GM19099 (cell line): ENCODE measurements around the gene FAM193B.

ENCODE experiments used
- POLR2A ChIP-seq: IDR thresholded peaks from 3 replicates; pipeline ENCODE4 v1.6.1; 2011; ENCODE audit warnings: low read depth; ENCODE audit not compliant: insufficient read length; ENCODE audit errors: extremely low read depth

The FAM193B gene

DNA sequence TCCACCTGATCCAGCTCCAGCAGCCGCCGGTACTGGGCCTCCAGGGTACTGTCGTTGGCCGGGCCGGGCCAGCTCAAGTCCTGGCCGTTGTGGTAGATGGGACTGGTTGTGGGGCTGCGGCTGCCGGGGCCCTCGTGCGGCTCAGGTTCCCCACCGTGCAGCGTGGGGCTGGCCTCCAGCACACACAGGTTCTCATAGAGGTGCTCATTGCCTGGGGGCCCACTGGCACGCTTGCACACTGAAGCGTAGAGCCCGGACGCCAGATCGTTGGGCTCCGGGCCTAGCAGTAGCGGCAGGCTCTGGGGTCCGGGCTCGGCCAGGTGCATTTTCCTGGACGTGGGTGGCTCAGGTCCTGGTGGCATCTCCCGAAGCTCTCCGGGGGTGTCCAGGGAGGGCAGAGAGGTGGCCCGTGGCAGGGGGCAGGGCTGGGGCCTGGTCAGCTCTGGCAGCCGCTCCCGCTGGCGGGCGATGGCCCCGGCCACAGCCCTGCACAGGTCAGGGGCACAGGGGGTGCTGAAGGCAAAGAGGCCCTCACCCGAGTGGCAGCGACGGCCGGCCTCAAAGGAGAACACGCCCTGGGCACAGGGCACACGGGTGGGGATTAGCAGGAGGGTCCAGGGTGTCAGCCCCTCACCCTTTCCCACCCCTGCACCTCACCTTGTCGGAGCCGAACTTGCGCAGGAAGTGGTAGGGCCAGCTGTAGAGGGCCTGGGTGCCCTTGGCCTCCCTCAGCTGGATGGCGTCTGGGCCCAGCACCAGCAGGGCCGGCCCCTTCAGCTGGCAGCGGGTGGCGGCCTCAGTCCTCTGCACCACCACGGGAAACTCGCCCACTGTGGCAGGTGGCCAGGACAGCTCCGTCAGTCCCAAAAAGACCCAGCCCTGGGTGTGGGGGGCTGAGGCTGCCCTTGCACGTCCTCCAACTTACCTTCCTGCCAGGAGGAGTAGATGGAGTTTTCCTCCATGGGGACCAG is 50.0 kb downstream of the FAM193B start:
- no peak for TF ChIP-seq POLR2A

DNA sequence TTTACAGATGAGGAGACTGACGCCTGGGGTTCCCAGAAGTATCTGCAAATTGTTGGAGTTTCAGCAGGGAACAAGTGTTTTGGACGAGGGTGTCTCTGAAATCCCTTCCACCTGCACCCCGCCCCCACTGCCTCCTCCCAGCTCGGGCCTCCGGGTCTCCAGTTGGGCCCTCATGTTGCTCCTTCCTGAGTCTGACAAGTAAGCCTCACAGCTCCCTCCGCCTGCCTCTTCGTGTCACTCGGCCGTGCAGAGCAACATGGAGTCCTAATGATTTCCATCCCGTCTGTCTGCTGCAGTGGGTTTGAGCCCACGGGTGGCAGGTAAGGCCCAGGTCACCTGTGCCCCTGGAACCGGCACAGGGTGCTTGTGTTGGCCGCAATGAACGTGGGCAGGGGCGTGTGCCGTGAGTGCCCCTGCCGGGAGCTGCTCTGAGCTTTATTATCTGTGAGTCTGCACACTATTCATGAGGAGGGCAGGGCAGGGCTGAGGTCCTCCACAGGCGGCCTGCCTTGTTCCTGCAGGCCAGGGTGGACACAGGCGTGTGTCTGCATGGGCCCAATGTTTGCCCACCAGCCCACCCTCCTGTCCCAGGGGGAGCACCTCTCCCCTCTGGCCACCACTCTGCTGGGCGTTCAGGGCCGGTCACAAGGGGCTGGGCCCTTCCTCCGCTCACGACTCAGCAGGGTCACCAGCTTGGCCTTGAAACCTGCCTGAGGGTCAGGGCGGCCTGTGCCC is 50.8 kb downstream of the FAM193B start:
- no peak for TF ChIP-seq POLR2A

DNA sequence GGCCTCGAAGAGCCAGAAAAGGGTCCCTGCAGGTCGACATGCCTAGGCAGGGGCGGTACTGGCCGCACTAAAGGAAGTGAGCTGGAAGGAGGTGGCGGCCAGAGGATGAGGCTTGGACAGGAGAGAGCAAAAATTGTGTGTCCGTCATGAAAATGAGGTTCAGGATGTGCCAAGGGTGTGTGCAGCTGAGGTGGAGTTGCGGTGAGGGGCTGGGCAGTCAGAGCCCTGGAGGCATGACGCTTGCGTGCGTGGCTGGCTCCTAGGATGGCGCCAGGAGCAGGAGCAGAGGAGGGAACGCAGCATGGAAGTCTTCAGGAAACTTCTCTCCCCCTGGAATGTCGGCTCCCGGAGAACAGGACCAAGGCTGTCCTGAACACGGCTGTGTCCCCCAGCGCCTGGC is 51.5 kb downstream of the FAM193B start:
- no peak for TF ChIP-seq POLR2A

DNA sequence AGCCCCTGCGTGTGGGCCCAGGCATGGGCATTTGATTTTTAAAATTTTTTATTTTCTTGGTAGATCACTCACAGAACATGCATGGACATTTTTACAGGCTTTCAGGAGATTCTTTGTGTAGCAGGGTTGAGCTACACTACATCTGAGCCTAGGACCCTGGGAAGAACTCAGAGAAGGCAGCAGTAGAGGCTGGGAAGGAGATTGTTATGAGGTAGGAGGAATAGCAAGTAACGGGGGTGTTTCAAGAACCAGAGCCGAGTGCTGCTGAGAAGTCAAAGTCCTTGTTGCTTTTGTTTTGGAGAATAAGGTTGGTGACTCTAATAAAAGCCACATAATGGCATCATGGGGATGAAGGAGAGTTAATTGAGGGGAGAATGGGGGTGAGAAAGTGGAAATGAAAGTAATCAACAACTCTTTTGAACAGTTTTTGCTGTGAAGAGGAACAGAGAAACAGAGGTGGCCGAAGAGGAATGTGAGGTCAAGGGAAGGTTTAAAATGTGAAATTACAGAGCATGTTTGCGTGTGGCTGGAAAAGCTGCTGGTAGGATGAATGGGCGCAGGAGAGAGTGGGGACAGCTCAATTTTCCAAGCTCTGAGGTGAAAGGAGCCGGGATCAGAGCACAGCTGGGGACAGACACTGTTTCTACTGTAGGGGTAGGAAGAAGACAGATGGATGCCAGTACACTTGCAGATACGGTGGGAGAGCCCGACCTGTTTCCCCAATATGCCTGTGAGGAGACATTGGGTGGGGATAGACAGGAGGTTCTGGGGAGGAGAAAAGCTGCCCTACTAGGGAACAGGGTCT is 52.3 kb downstream of the FAM193B start:
- TF ChIP-seq POLR2A: peak; percentile 12

DNA sequence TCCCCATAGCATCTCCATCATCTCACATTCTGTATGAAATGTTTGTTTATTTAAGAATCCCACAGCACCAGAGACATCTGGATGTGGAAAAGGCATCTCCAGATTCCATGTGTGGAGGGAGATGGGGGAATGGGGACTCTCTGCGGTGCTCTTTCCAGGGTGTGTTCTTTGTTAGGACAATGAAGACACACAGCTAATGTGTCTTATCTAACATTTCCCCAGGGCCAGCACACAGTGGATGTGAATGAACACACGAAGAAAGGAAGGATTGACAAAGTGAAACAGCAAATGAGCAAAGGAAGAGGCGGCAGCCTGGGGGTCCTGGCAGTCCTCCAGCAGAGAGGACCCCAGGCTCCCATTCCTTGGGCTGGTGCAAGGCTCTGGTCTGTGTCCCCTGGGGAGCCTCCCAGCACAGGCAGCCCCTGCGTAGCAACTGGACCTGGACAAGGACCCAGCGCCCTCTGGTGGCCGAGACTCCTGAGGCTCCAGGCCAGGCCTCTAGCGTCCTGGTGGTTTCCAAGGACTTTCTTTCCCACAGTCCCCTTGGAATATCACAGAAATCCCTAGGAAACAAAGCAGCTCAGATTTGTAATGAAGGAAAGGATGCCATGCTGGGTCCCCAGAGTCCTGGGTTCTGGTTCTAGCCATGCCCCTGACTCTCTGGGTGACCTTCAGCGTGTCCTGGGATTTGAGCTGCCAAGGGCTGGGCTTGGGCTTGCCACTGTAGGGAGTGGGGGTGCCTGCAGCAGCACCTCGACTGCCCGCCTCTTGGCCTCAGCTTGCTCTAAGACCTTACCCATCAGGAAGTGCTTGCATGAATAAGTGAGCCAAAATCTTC is 53.5 kb downstream of the FAM193B start:
- no peak for TF ChIP-seq POLR2A

DNA sequence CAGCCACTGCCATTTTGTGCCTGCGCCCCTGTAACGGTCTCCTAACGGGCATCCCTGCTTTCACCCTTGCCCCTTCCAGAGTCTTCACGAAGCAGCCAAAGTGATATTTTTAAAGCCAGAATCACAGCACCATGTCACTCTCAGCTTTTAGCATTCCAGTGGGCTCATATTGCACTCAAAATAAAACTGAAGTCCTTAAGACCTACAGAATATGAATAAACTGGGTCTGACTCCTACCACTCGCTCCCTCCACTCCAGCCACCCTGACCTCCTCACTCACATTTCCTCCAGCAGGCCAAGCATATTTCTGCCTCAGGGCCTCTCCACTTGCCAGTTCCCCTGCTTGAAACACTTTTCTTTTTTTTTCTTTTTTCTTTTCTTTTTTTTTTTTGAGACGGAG is 54.5 kb downstream of the FAM193B start:
- TF ChIP-seq POLR2A: no peak

DNA sequence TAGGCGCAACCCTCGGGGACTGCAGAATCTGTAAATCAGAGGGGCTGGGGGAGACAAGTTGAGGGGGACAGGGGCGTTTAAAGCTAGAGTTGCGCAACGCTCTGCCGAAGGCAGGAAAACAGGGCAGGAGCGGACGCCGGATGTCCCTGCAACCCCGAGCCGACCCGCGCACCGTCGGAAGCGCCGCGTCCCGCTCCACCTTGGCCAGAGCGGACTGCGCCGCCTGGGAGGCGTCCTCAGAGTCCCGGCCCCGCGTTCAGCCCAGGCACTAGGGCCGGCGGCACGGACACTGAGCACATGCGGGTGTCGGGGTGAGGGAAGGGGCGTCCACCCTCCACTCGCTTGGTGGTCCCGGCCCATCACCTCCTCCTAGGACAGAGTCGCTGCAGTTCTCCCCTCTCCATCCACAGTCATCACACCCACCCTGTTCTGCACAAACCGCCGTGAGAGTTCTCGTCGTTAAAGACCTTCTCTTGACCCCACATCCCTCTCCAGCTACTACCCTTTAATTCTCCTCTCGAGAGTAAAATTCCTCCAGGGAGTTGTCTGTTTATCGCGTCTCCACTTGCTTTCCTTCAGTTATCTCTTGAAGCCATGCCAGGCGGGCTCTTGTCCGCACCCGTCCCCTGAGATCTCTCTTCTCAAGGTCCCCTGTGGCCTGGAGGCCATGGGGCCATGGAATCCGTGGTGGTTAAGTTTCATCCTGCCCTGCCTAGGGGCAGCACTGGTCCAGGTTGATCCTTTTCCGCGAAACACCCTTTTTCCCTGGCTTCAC is 56.2 kb downstream of the FAM193B start:
- TF ChIP-seq POLR2A: no peak

DNA sequence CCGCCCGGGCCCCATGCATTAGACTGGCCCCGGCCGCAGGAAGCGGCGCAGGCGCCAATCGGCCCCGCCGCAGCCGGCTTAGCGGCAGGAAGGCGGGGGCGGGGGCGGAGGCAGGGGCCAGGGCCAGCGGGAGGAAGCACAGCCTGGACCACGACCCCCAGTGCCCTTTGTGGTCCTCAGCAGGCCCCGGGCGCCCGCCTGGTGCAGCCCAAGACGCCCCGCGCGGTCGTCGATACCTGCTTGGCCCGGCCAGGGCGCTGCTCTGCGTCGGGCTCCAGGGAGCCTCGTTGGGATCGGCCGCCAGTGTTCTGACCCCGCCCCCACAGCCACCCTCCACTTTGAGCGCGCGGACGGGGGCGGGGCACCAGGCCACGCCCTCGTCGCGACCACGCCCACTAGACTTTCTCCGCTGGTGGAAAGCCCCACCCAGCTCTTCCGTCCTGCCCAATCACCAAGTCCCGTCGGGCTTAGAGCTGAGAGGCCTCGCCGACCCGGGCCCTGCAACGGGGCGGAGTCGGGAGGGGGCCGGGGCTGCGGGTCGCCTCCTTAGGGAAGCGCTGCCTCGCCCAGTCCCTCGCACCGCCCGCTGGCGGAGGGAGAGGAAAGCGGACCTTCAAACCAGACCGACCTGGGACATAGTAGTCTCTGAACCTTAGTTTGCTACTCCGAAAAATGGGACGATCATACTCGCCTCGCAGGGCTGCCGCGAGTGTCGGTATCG is 56.9 kb downstream of the FAM193B start, which contains the start of gene PDLIM7:
Gene PDLIM7 (minus strand): TSS at position 313 of the 721 bp plus-strand sequence. CDS start 1,092 bp downstream, outside the sequence.
- peak; percentile 93 for TF ChIP-seq POLR2A

DNA sequence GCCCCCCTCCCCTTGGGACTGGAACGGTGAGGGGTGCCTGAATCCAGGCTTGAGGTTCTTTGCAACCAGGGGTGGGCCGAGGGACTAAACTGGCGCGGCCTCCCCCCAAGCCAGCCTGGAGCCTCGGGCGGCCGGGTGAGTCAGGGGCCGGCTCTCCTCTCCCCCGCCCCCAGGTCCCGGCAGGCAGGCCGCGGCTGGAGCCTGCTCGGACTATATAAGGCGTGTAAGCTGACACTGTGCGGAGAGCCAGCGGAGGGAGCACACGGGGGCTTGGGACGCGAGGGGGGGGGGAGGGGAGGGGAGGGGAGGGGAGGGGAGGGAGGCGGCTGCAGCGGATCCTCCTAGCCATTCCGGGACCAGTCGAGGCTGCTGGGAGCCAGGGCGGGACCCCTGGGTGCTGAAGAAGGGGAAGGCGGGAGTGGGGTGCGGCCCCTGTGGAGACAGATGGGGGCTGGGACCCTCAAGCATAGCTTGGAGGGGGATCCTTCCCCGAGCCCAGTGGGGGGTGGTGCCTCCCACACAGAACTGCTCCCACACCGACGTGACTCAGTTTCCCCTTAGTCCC is 57.6 kb downstream of the FAM193B start:
- no peak for TF ChIP-seq POLR2A

DNA sequence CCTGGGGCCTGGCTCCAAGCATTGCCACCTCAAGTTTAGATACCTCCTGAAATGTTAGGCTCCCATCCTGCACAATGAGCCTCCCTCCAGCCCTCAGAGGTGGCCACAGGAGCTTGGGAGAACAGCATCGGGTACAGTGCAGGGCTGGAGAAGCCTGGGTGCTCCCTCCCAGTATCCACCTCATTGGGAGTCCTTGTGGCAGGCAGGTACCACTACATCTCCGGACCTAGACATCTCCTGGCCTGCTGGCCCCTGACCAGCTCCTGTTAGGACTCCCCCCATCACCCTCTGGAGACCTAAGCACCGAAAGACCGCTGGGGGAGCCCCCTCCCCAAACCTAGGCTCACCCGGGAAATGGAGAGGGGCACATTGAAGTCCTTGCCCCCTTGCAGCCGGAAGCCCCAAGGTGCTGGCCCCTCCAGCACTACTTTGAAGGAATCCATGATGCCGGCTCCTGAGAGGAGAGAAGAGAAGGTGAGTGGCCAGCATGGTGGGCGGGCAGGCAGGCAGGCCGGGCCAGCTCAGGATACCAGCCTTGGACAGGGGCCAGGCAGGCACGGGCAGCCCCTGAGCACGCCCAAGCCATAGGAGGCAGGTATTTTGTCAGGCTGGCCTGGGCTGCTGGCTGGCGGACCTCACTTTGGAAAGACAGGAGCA is 58.2 kb downstream of the FAM193B start:
- no peak for TF ChIP-seq POLR2A

DNA sequence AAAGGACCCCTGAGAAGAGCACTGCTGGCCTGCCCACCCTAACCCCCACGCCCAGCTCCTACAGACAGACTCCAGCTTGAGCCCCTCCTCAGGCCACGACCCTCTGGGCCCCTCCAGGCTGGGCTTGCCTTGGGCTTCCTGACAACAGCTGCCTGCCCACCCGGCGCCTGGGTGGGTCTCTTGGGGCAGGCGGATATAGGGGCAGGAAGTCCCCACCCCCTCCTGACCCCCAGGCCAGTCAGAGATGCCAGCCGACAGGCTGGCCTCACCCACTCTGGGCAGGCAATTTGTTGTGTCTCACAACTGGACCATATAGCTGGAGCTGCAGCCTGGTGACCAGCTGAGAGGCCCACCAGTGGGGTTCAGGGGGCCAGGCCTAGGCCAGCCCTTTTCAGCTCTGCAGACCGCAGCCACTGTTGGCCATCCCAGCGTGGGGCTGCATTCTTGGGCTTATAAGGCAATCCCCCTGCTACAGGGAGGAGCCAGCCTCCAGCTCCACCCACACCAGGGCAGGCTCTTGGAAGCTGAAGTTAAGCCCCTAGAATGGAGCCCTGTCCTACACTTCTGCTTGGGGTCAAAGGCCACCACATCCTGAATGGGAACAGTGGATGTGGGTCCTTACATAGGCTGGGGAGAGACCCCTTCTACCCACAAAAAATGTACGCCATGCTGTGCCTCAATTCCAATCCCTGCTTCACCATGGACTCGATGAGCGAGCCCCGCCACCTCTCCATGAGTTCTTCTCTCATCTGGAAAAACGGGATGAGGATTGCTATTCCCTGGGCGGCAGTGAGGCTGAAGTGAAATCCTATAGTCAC is 58.9 kb downstream of the FAM193B start:
- TF ChIP-seq POLR2A: no peak
